HG03097 (cell line): ENCODE measurements around the gene FAF1.
"Not testable (repeated sequence)": the region's sequence is repeated elsewhere in the genome, so short reads cannot be mapped to it uniquely, and the experiment has no call there.

Experiments used
- ATAC-seq: cut with Tn5 transposase; IDR thresholded peaks from one replicate; pipeline ENCODE4 v1.9.1; 2021; ENCODE audit not compliant: unreplicated experiment, low FRiP score

The FAF1 gene

GRCh38 chr1:50917138-50918137 lies 42.6 kb downstream of the FAF1 start:
- ATAC-seq: no peak

- ATAC-seq: no peak
These were observed 44.4 kb downstream of the FAF1 start for GRCh38 chr1:50915621-50916020.

GRCh38 chr1:50913954-50914353 lies 46.1 kb downstream of the FAF1 start:
- no peak for ATAC-seq

- ATAC-seq: not testable (repeated sequence)
These were observed 49.7 kb downstream of the FAF1 start for GRCh38 chr1:50910356-50910755.

GRCh38 chr1:50907610-50908009 lies 52.5 kb downstream of the FAF1 start:
- ATAC-seq: not testable (repeated sequence)

GRCh38 chr1:50906050-50906449 lies 54.0 kb downstream of the FAF1 start:
- ATAC-seq: not testable (repeated sequence)

- ATAC-seq: no peak
These were observed 57.6 kb downstream of the FAF1 start for GRCh38 chr1:50902419-50902818.

GRCh38 chr1:50901872-50902271 lies 58.2 kb downstream of the FAF1 start:
- no peak for ATAC-seq

GRCh38 chr1:50898773-50899172 lies 61.3 kb downstream of the FAF1 start:
- ATAC-seq: no peak

- ATAC-seq: no peak
These were observed 65.7 kb downstream of the FAF1 start for GRCh38 chr1:50894340-50894739.

GRCh38 chr1:50893466-50893865 lies 66.6 kb downstream of the FAF1 start:
- ATAC-seq: no peak

GRCh38 chr1:50887555-50887954 lies 72.5 kb downstream of the FAF1 start:
- not testable (repeated sequence) for ATAC-seq

- ATAC-seq: no peak
These were observed 79.7 kb downstream of the FAF1 start for GRCh38 chr1:50880373-50880772.

- no peak for ATAC-seq
These were observed 80.9 kb downstream of the FAF1 start for GRCh38 chr1:50879137-50879536.

GRCh38 chr1:50878434-50878833 lies 81.6 kb downstream of the FAF1 start:
- no peak for ATAC-seq

GRCh38 chr1:50877641-50878040 lies 82.4 kb downstream of the FAF1 start:
- no peak for ATAC-seq

GRCh38 chr1:50873458-50874187 lies 86.4 kb downstream of the FAF1 start:
- ATAC-seq: peak; percentile 76

GRCh38 chr1:50864845-50865244 lies 95.2 kb downstream of the FAF1 start:
- not testable (repeated sequence) for ATAC-seq

- ATAC-seq: no peak
These were observed 98.3 kb downstream of the FAF1 start for GRCh38 chr1:50861772-50862171.

GRCh38 chr1:50860702-50861101 lies 99.4 kb downstream of the FAF1 start:
- ATAC-seq: no peak

GRCh38 chr1:50860256-50860655 lies 99.8 kb downstream of the FAF1 start:
- no peak for ATAC-seq
